Loucy (cell line): ENCODE data around the gene FYN.

Source experiments
- CTCF ChIP-seq: fragments of 200-600 bp; sonication (generic); conservative IDR thresholded peaks from 2 replicates; pipeline ENCODE4 v1.5.1; 2014; ENCODE audit warnings: mild to moderate bottlenecking, antibody characterized with exemption, low read length
- EZH2phosphoT487 ChIP-seq: fragments of 200-600 bp; IDR thresholded peaks from 2 replicates; pipeline ENCODE4 v1.6.1; 2018; ENCODE audit warnings: antibody characterized with exemption, mild to moderate bottlenecking, moderate library complexity, borderline replicate concordance

GRCh38 chr6:111758608-111759329 is 114.5 kb downstream of the FYN start:
- TF ChIP-seq CTCF (no peak), EZH2phosphoT487 (no peak)
